HepG2 (cell line): Measurements from ENCODE around the gene ARMH1. TPM values are rescaled to one million over a fixed set of nuclear protein-coding genes. Genes with fewer than 3 reads are reported as not detected.
A peak's percentile ranks its signal among the peaks of the same experiment; 100 is the strongest.

Experiments used
- GATAD2A ChIP-seq: IDR thresholded peaks from 2 replicates; pipeline ENCODE4 v1.6.1; 2016
- MXD3 ChIP-seq: IDR thresholded peaks from 2 replicates; pipeline ENCODE4 v1.6.1; 2016; ENCODE audit warnings: mild to moderate bottlenecking, missing biosample characterization, missing genetic modification reagents
- NCOA5 ChIP-seq: sonication (generic); formaldehyde crosslinking; IDR thresholded peaks from 2 replicates; pipeline ENCODE4 v1.4.0; 2020; ENCODE audit warnings: missing genetic modification reagents
- NFIB ChIP-seq: sonication (generic); formaldehyde crosslinking; IDR thresholded peaks from 2 replicates; pipeline ENCODE4 v1.9.0; 2021; ENCODE audit warnings: missing genetic modification reagents, mild to moderate bottlenecking, borderline replicate concordance
- PHF5A ChIP-seq: IDR thresholded peaks from one replicate; pipeline ENCODE4 v1.6.1; 2018; ENCODE audit warnings: low read depth, missing genetic modification reagents; ENCODE audit not compliant: unreplicated experiment
- RBFOX2 ChIP-seq: fragments of 200-400 bp; formaldehyde crosslinking; IDR thresholded peaks from 2 replicates; pipeline ENCODE4 v1.6.1; 2017; ENCODE audit warnings: low read depth, mild to moderate bottlenecking, low read length
- SAP130 ChIP-seq: IDR thresholded peaks from 2 replicates; pipeline ENCODE4 v1.6.1; 2016; ENCODE audit warnings: low read depth
- SPEN ChIP-seq: sonication (generic); formaldehyde crosslinking; IDR thresholded peaks from 2 replicates; pipeline ENCODE4 v1.5.1; 2020; ENCODE audit warnings: low read depth, mild to moderate bottlenecking, missing genetic modification reagents
- TERF1 ChIP-seq: sonication (generic); formaldehyde crosslinking; IDR thresholded peaks from 2 replicates; pipeline ENCODE4 v1.8.0; 2022; ENCODE audit warnings: mild to moderate bottlenecking, missing genetic modification reagents, moderate library complexity
- ZBTB38 ChIP-seq: sonication (generic); formaldehyde crosslinking; IDR thresholded peaks from 2 replicates; pipeline ENCODE4 v1.5.1; 2020; ENCODE audit warnings: mild to moderate bottlenecking, missing genetic modification reagents
- ZEB1 ChIP-seq: IDR thresholded peaks from 2 replicates; pipeline ENCODE4 v1.6.1; 2012; ENCODE audit warnings: mild to moderate bottlenecking, low read depth, inconsistent platforms; ENCODE audit not compliant: insufficient replicate concordance
- ZMAT3 ChIP-seq: sonication (generic); formaldehyde crosslinking; conservative IDR thresholded peaks from 2 replicates; pipeline ENCODE4 v1.7.0; 2021; ENCODE audit warnings: missing genetic modification reagents
- ZNF205 ChIP-seq: IDR thresholded peaks from 2 replicates; pipeline ENCODE4 v1.6.1; 2018; ENCODE audit warnings: missing biosample characterization, missing genetic modification reagents
- ZNF543 ChIP-seq: sonication (generic); formaldehyde crosslinking; IDR thresholded peaks from 2 replicates; pipeline ENCODE4 v1.4.0; 2020; ENCODE audit warnings: mild to moderate bottlenecking, missing genetic modification reagents
- ZNF740 ChIP-seq: sonication (generic); formaldehyde crosslinking; IDR thresholded peaks from 2 replicates; pipeline ENCODE4 v1.4.0; 2020; ENCODE audit warnings: missing genetic modification reagents
- polyA plus RNA-seq, 8 experiments: library from polyadenylated mRNA; depleted of rRNA in 3 of 8; stranded (reverse) in 7 of 8; unstranded in 1 of 8; fragments of >200 nt; fragmentation: Illumina TruSeq in 4 of 8; extraction: Trizol in 4 of 8; gene quantifications; 2 replicates each; pipeline versions ENCODE4 v1.2.1 to v1.2.3, GENCODE V29; 2011 to 2016; ENCODE audit warnings: low read depth in 4 of 8, missing spikeins in 1 of 8, mixed read lengths in 1 of 8; ENCODE audit not compliant: insufficient read depth in 1 of 8
- total RNA-seq, 5 experiments: library from RNA; depleted of rRNA; stranded (reverse); fragments of >200 nt; fragmentation: Illumina TruSeq; extraction: Trizol; gene quantifications; 2 replicates each; pipeline ENCODE4 v1.2.3, GENCODE V29; 2016; ENCODE audit warnings: low read depth in 1 of 5
- TF ChIP-seq, protein P1 (sequence below): sonication (generic); formaldehyde crosslinking; IDR thresholded peaks from 2 replicates; pipeline ENCODE4 v1.8.1; 2023; ENCODE audit warnings: mild to moderate bottlenecking, missing genetic modification reagents, borderline replicate concordance
- TF ChIP-seq, protein P2 (sequence below): sonication (generic); formaldehyde crosslinking; IDR thresholded peaks from 2 replicates; pipeline ENCODE4 v1.8.1; 2022; ENCODE audit warnings: low read depth, mild to moderate bottlenecking, missing genetic modification reagents
- TF ChIP-seq, protein P3 (sequence below), 2 experiments: sonication (generic) in 1 of 2; formaldehyde crosslinking in 1 of 2; IDR thresholded peaks; 2 replicates each; pipeline versions ENCODE4 v1.6.1 to v1.9.0; 2014 to 2022; ENCODE audit warnings: antibody characterized with exemption in 1 of 2, borderline replicate concordance in 1 of 2, inconsistent platforms in 1 of 2, low read depth in 1 of 2, missing genetic modification reagents in 1 of 2

ARMH1 gene
- total and polyA plus RNA-seq, 2 of the 13 experiments (the other 11 are each of a cell fraction or from before 2014, with no cell fraction given): 0.69 TPM; not detected in 1

- TF ChIP-seq ZEB1 (peak; percentile 84), PHF5A (CRISPR knock-in tag) (peak; percentile 62), TERF1 (CRISPR knock-in tag) (0 out of 2 replicates have a peak, but pooled peaks have one; percentile 37), RBFOX2 (peak; percentile 93), SPEN (no peak), ZMAT3 (CRISPR knock-in tag) (no peak), GATAD2A (peak; percentile 50), NFIB (CRISPR knock-in tag) (no peak), ZBTB38 (no peak), ZNF543 (CRISPR knock-in tag) (no peak), NCOA5 (CRISPR knock-in tag) (no peak), SAP130 (CRISPR knock-in tag) (peak; percentile 56), ZNF205 (peak; percentile 75; the same call in 1 of the 2 replicates), ZNF740 (CRISPR knock-in tag) (peak; percentile 61; the same call in 1 of the 2 replicates), MXD3 (CRISPR knock-in tag) (no peak)
- TF ChIP-seq, protein P1, sequence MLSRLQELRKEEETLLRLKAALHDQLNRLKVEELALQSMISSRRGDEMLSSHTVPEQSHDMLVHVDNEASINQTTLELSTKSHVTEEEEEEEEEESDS: peak; percentile 100
- TF ChIP-seq, protein P2, sequence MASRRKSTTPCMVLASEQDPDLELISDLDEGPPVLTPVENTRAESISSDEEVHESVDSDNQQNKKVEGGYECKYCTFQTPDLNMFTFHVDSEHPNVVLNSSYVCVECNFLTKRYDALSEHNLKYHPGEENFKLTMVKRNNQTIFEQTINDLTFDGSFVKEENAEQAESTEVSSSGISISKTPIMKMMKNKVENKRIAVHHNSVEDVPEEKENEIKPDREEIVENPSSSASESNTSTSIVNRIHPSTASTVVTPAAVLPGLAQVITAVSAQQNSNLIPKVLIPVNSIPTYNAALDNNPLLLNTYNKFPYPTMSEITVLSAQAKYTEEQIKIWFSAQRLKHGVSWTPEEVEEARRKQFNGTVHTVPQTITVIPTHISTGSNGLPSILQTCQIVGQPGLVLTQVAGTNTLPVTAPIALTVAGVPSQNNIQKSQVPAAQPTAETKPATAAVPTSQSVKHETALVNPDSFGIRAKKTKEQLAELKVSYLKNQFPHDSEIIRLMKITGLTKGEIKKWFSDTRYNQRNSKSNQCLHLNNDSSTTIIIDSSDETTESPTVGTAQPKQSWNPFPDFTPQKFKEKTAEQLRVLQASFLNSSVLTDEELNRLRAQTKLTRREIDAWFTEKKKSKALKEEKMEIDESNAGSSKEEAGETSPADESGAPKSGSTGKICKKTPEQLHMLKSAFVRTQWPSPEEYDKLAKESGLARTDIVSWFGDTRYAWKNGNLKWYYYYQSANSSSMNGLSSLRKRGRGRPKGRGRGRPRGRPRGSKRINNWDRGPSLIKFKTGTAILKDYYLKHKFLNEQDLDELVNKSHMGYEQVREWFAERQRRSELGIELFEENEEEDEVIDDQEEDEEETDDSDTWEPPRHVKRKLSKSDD: peak; percentile 82
- TF ChIP-seq, protein P3, sequence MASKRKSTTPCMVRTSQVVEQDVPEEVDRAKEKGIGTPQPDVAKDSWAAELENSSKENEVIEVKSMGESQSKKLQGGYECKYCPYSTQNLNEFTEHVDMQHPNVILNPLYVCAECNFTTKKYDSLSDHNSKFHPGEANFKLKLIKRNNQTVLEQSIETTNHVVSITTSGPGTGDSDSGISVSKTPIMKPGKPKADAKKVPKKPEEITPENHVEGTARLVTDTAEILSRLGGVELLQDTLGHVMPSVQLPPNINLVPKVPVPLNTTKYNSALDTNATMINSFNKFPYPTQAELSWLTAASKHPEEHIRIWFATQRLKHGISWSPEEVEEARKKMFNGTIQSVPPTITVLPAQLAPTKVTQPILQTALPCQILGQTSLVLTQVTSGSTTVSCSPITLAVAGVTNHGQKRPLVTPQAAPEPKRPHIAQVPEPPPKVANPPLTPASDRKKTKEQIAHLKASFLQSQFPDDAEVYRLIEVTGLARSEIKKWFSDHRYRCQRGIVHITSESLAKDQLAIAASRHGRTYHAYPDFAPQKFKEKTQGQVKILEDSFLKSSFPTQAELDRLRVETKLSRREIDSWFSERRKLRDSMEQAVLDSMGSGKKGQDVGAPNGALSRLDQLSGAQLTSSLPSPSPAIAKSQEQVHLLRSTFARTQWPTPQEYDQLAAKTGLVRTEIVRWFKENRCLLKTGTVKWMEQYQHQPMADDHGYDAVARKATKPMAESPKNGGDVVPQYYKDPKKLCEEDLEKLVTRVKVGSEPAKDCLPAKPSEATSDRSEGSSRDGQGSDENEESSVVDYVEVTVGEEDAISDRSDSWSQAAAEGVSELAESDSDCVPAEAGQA (IDR thresholded peaks at IDR 0.05; ENCODE audit: low read depth): no peak
- TF ChIP-seq, protein P3 (CRISPR knock-in tag; IDR thresholded peaks at IDR 0.05; ENCODE audit: borderline replicate concordance): no peak
Measured at GRCh38 chr1:44721485-44722361, 47.2 kb downstream of the ARMH1 start (continued).
